ENCODE data around the gene BAAT. TPM values are rescaled to one million over a fixed set of nuclear protein-coding genes. Genes with fewer than 3 reads are reported as not detected.

The BAAT gene
- total and polyA plus RNA-seq, 2 experiments from 2014 or later = 19.8 to 41.8 TPM

GRCh38 chr9:101381118-101381517 lies 3.7 kb downstream of the BAAT start:
- TF ChIP-seq CTCF (IDR thresholded peaks at IDR 0.05; ENCODE audit: poor library complexity) = no peak
- no peak for TF ChIP-seq EZH2 (IDR thresholded peaks at IDR 0.05; ENCODE audit: borderline replicate concordance)
- no peak for TF ChIP-seq EZH2phosphoT487 (IDR thresholded peaks at IDR 0.05; ENCODE audit: low read depth, severe bottlenecking, unreplicated experiment)
- H3K4me1 ChIP-seq (ENCODE audit: insufficient read depth) = no peaks in the 10 kb centered on the region
- H3K27me3 ChIP-seq = no peaks in the 10 kb centered on the region
- H3K4me3 ChIP-seq = no peak overlapping the region
- no peaks in the 10 kb centered on the region for H3K9me3 ChIP-seq (ENCODE audit: low read depth)
- H3K79me2 ChIP-seq = no peaks in the 10 kb centered on the region
- no peak overlapping the region for H2AFZ ChIP-seq
- WGBS (ENCODE audit: low lambda C conversion rate, missing lambda C conversion rate) = 92% methylated on average over 3 of the region's 3 CpGs
- no peaks in the 10 kb centered on the region for H3K9me2 ChIP-seq (replicated peaks; ENCODE audit: insufficient read depth)
- H4K20me1 ChIP-seq (ENCODE audit: insufficient read depth, poor library complexity, severe bottlenecking) = no peaks in the 10 kb centered on the region
- DNase-seq (ENCODE audit: low spot score) = no peak
- H3K27ac ChIP-seq = peak overlapping the region; percentile 24
- H3K36me3 ChIP-seq (replicated peaks; ENCODE audit: insufficient read depth, low read depth) = no peaks in the 10 kb centered on the region
- H3K4me2 ChIP-seq = peak overlapping the region; percentile 27

GRCh38 chr9:101380295-101380694 lies 4.5 kb downstream of the BAAT start:
- no peaks in the 10 kb centered on the region for H3K36me3 ChIP-seq (replicated peaks; ENCODE audit: insufficient read depth, low read depth)
- no peak overlapping the region for H3K27ac ChIP-seq
- H3K79me2 ChIP-seq = no peaks in the 10 kb centered on the region
- H4K20me1 ChIP-seq (ENCODE audit: insufficient read depth, poor library complexity, severe bottlenecking) = no peaks in the 10 kb centered on the region
- no peaks in the 10 kb centered on the region for H3K27me3 ChIP-seq
- no peak overlapping the region for H3K4me2 ChIP-seq
- no peaks in the 10 kb centered on the region for H3K9me2 ChIP-seq (replicated peaks; ENCODE audit: insufficient read depth)
- H3K4me1 ChIP-seq (ENCODE audit: insufficient read depth) = no peaks in the 10 kb centered on the region
- no peak for DNase-seq (ENCODE audit: low spot score)
- H2AFZ ChIP-seq = no peak overlapping the region
- TF ChIP-seq EZH2phosphoT487 (IDR thresholded peaks at IDR 0.05; ENCODE audit: low read depth, severe bottlenecking, unreplicated experiment) (no peak), CTCF (IDR thresholded peaks at IDR 0.05; ENCODE audit: poor library complexity) (no peak), EZH2 (IDR thresholded peaks at IDR 0.05; ENCODE audit: borderline replicate concordance) (no peak)
- no peak overlapping the region for H3K4me3 ChIP-seq
- H3K9me3 ChIP-seq (ENCODE audit: low read depth) = no peaks in the 10 kb centered on the region

GRCh38 chr9:101376111-101376848 lies 8.5 kb downstream of the BAAT start:
- H2AFZ ChIP-seq = no peak overlapping the region
- WGBS (ENCODE audit: low lambda C conversion rate, missing lambda C conversion rate) = 91% methylated on average over 6 of the region's 6 CpGs
- H3K9me2 ChIP-seq (replicated peaks; ENCODE audit: insufficient read depth) = no peaks in the 10 kb centered on the region
- no peak for TF ChIP-seq EZH2phosphoT487 (IDR thresholded peaks at IDR 0.05; ENCODE audit: low read depth, severe bottlenecking, unreplicated experiment)
- TF ChIP-seq CTCF (IDR thresholded peaks at IDR 0.05; ENCODE audit: poor library complexity) = no peak
- no peak for TF ChIP-seq EZH2 (IDR thresholded peaks at IDR 0.05; ENCODE audit: borderline replicate concordance)
- no peaks in the 10 kb centered on the region for H3K79me2 ChIP-seq
- H3K9me3 ChIP-seq (ENCODE audit: low read depth) = no peaks in the 10 kb centered on the region
- no peak overlapping the region for H3K4me2 ChIP-seq
- no peaks in the 10 kb centered on the region for H3K27me3 ChIP-seq
- H3K27ac ChIP-seq = no peak overlapping the region
- no peak for DNase-seq (ENCODE audit: low spot score)
- no peaks in the 10 kb centered on the region for H3K36me3 ChIP-seq (replicated peaks; ENCODE audit: insufficient read depth, low read depth)
- H3K4me1 ChIP-seq (ENCODE audit: insufficient read depth) = no peaks in the 10 kb centered on the region
- H4K20me1 ChIP-seq (ENCODE audit: insufficient read depth, poor library complexity, severe bottlenecking) = no peaks in the 10 kb centered on the region
- H3K4me3 ChIP-seq = no peak overlapping the region
